Activated B cell treated with CpG ODN at 0.5 μM for 24 hours (primary cell): ENCODE data around the gene MYNN. TPM values are rescaled to one million over a fixed set of nuclear protein-coding genes. Genes with fewer than 3 reads are reported as not detected.

Experiments used
- ATAC-seq: fragments of 200-7000 bp; cut with Tn5 transposase; one replicate; pipeline ENCODE4 v1.10.0; 2021; ENCODE audit warnings: low read depth, mild to moderate bottlenecking, moderate library complexity
- CTCF ChIA-PET: fragments of 350-600 bp; sonication (Branson Sonifier 250); formaldehyde crosslinking; loops from one replicate; lab custom pipeline; 2021; ENCODE audit warnings: antibody characterized with exemption; lab: Charles Lee
- POLR2A ChIA-PET: fragments of 350-600 bp; sonication (Branson Sonifier 250); formaldehyde crosslinking; loops from one replicate; lab custom pipeline; 2021; ENCODE audit warnings: antibody characterized with exemption; lab: Charles Lee
- DNase-seq: peaks from one replicate; pipeline ENCODE4 v3.0.0; 2022
- H3K27ac Mint-ChIP-seq: one replicate; pipeline ENCODE4 v1.8.0; 2020; ENCODE audit warnings: mixed read lengths
- H3K27me3 Mint-ChIP-seq: one replicate; pipeline ENCODE4 v1.8.0; 2021; ENCODE audit warnings: mixed read lengths
- H3K36me3 Mint-ChIP-seq: one replicate; pipeline ENCODE4 v1.8.0; 2021; ENCODE audit warnings: low read depth, mixed read lengths
- H3K4me1 Mint-ChIP-seq: one replicate; pipeline ENCODE4 v1.8.0; 2021; ENCODE audit warnings: mixed read lengths
- H3K4me3 Mint-ChIP-seq: one replicate; pipeline ENCODE4 v1.8.0; 2020; ENCODE audit warnings: mild to moderate bottlenecking, mixed read lengths
- H3K9me3 Mint-ChIP-seq: one replicate; pipeline ENCODE4 v1.8.0; 2020; ENCODE audit warnings: mixed read lengths
- CTCF ChIP-seq: fragments of 200-600 bp; IDR thresholded peaks from one replicate; pipeline ENCODE4 v1.8.0; 2022; ENCODE audit warnings: antibody characterized with exemption, mild to moderate bottlenecking
- intact Hi-C: fragments of 100-400 bp; cut with micrococcal nuclease; formaldehyde crosslinking; loops from one replicate; pipeline ENCODE4 v1.15.1; 2024
- total RNA-seq: library from RNA; stranded (reverse); gene quantifications from 2 replicates; pipeline ENCODE4 v1.2.3, GENCODE V29; 2022

The MYNN gene
- total RNA-seq, 1 donor from 2014 or later, result 24.8 TPM

DNA sequence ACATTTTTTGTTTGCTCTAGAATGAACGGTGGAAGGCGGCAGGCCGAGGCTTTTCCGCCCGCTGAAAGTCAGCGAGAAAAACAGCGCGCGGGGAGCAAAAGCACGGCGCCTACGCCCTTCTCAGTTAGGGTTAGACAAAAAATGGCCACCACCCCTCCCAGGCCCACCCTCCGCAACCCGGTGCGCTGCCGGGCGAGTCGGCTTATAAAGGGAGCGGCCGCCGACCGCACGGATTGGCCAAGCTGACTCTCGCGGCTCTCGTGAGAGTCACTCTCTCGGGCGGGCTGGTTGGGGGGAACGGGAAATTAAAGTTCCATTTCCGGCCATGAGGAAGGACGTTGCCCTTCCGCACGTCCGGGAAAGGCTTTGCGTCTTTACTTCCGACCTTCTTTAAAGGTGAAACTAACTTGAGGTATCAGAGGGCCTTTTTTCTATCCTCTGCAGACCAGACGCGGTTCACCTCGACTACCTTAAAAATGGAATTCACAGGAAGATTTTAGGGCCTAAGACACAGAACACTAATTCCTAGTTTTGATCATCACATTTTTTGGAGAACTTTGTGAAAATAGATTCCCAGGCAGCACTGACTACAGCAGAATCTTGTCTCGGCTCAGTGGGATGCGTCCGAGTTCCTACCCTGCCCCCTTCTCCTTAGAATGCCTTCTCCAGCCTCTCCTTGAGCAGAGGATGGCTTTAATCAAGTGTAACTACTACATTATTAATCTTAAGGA is 8.1 kb upstream of the MYNN start, which contains the start of gene TERC:
Gene TERC (minus strand): TSS at position 179 of the 731 bp plus-strand sequence.
- ATAC-seq (peak; percentile 79), DNase-seq (no peak)
- TF ChIP-seq CTCF, result no peak
- intact Hi-C loops, result loop anchor here (1.0 to 5.0 kb wide), 10 partner anchors 8 to 1143 kb away; partner anchors contain the start of genes EIF5A2, MECOM, MYNN and PHC3
- Mint-ChIP-seq H3K9me3 (peaks cover 6% of the 10 kb centered on the region), H3K36me3 (peaks cover 6% of the 10 kb centered on the region), H3K27ac (peak within 1 kb of the TSS; percentile 99), H3K4me1 (peaks cover 27% of the 10 kb centered on the region), H3K27me3 (no peaks in the 10 kb centered on the region), H3K4me3 (peak within 1 kb of the TSS; percentile 96)
- ChIA-PET POLR2A (interaction anchor here (0.6 to 3.5 kb wide), 27 partner anchors 8 to 1105 kb away, joined by 3 to 86 read pairs (median 4); partner anchors contain the start of genes LRRC34, LRRIQ4, MYNN and RPL22L1), CTCF (interaction anchor here (3.1 kb wide), 1 partner anchor 8 kb away, joined by 17 read pairs; the partner anchor contains the start of gene MYNN)

DNA sequence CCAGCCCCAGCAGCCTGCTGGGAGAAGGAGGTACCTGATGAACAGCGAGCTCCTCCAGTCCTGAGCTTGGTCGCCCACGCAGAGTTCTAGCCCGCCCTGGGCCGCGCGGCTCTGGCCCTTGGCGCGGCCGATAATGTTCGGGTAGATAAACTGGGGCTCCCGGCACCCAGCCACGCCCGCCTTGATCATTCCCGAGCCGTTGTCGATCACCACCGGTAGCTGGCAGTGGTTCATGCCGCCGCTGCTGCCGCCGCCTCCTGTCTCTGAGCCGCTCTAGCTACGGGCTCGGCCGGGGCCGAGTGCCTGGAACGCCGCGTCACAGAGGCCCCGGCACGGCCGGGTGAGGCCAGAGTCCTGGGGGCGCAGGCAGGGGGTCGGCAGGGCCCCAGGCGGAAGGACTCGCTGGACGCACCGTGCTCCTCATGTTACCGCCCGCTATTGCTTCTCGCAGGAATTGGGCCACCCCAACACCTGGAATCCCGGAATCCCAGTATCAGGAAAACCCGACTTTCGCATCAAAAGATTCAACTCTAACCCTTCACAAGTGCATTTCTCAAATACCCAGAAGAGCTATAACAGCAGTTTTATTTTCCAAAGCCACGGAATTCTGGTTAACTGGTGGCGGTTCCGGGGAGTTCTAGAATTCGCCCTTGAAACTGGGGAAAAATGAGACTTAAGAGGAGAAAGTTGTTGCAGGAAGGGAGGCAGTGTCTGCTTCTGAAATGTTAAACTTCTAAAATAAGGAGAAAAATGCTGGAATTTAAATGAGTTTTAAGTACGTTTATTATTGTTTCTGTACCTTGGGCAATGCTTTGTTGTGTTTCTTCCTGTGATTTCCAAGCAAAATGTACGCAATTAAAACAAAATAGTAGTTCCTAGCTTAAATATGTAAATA is 3.7 kb upstream of the MYNN start, which contains the start of gene ACTRT3:
Gene ACTRT3 (minus strand): TSS at position 275 of the 895 bp plus-strand sequence. CDS start 41 bp downstream, at position 234.
- peaks cover 28% of the 10 kb centered on the region for H3K36me3 Mint-ChIP-seq
- ATAC-seq (peak; percentile 6), DNase-seq (peak; percentile 60)
- peak within 1 kb of the TSS; percentile 84 for H3K27ac Mint-ChIP-seq
- peaks cover 36% of the 10 kb centered on the region for H3K4me1 Mint-ChIP-seq
- intact Hi-C loops, result no loop called here
- peaks cover 6% of the 10 kb centered on the region for H3K9me3 Mint-ChIP-seq
- no peak for TF ChIP-seq CTCF
- H3K4me3 Mint-ChIP-seq, result peak within 1 kb of the TSS; percentile 90
- POLR2A ChIA-PET, result interaction anchor here (0.5 to 1.6 kb wide), 17 partner anchors 43 to 588 kb away, joined by 3 to 13 read pairs (median 4); partner anchors contain the start of genes GPR160, LRRC34, LRRIQ4 and PHC3
- H3K27me3 Mint-ChIP-seq, result no peaks in the 10 kb centered on the region
- CTCF ChIA-PET, result interaction anchor here (0.9 kb wide), 1 partner anchor 44 kb away, joined by 3 read pairs; no protein-coding TSS in a partner anchor

- no peak for TF ChIP-seq CTCF
- peak; percentile 11 for ATAC-seq
- H3K4me3 Mint-ChIP-seq, result peak overlapping the region; percentile 99
- ChIA-PET CTCF (interaction anchor here (0.7 to 3.1 kb wide), 5 partner anchors 8 to 94 kb away, joined by 3 to 17 read pairs (median 3); no protein-coding TSS in a partner anchor), POLR2A (interaction anchor here (0.6 to 3.7 kb wide), 25 partner anchors 8 to 1098 kb away, joined by 3 to 86 read pairs (median 7); partner anchors contain the start of genes PHC3, RPL22L1, SEC62 and SKIL)
- peak; percentile 40 for DNase-seq
- peaks cover 42% of the 10 kb centered on the region for H3K36me3 Mint-ChIP-seq
- intact Hi-C loops, result loop anchor here (1.0 to 2.0 kb wide), 5 partner anchors 65 to 1677 kb away; partner anchors contain the start of genes GOLIM4 and SEC62
- H3K27me3 Mint-ChIP-seq, result no peaks in the 10 kb centered on the region
- H3K27ac Mint-ChIP-seq, result peak overlapping the region; percentile 99
- no peaks in the 10 kb centered on the region for H3K9me3 Mint-ChIP-seq
- peaks cover 43% of the 10 kb centered on the region for H3K4me1 Mint-ChIP-seq
Measured at GRCh38 chr3:169771497-169772304, 1.5 kb upstream of the MYNN start.

- H3K27ac Mint-ChIP-seq, result peak overlapping the region; percentile 99
- peaks cover 49% of the 10 kb centered on the region for H3K4me1 Mint-ChIP-seq
- no peaks in the 10 kb centered on the region for H3K27me3 Mint-ChIP-seq
- H3K4me3 Mint-ChIP-seq, result peak overlapping the region; percentile 99
- H3K36me3 Mint-ChIP-seq, result peaks cover 49% of the 10 kb centered on the region
- no peak for TF ChIP-seq CTCF
- peak; percentile 32 for ATAC-seq
- ChIA-PET POLR2A (interaction anchor here (0.6 to 3.7 kb wide), 32 partner anchors 9 to 1097 kb away, joined by 3 to 86 read pairs (median 7); partner anchors contain the start of genes LRRC34, LRRIQ4, PHC3 and RPL22L1), CTCF (interaction anchor here (0.7 to 3.1 kb wide), 6 partner anchors 9 to 91 kb away, joined by 3 to 17 read pairs (median 3); no protein-coding TSS in a partner anchor)
- intact Hi-C loops, result loop anchor here (1.0 to 2.0 kb wide), 5 partner anchors 64 to 1678 kb away; partner anchors contain the start of genes GOLIM4 and SEC62
- DNase-seq, result no peak
- no peaks in the 10 kb centered on the region for H3K9me3 Mint-ChIP-seq
Measured at GRCh38 chr3:169772305-169772896, 795 bp upstream of the MYNN start.
